Activated T-cell treated with anti-CD3 and anti-CD28 coated beads, Interleukin-2, amount 50 U/mL, for 48 hours (primary cell): ENCODE results near the gene FZR1.
A peak's percentile ranks its signal among the peaks of the same experiment; 100 is the strongest.
"Not testable (repeated sequence)": the region's sequence is repeated elsewhere in the genome, so short reads cannot be mapped to it uniquely, and the experiment has no call there.

Source experiments
- DNase-seq, 2 experiments: peaks; one replicate each; pipeline ENCODE4 v3.0.0-alpha.2; 2020

FZR1 gene

GRCh38 chr19:3576696-3577443 is 70.8 kb downstream of the FZR1 start:
- DNase-seq = no peak

- DNase-seq = no peak
These were observed 71.7 kb downstream of the FZR1 start for GRCh38 chr19:3577723-3578344.

- no peak for DNase-seq
These were observed 72.3 kb downstream of the FZR1 start for GRCh38 chr19:3578390-3578789.

GRCh38 chr19:3580156-3580934 is 74.2 kb downstream of the FZR1 start:
- no peak for DNase-seq

- DNase-seq = not testable (repeated sequence)
These were observed 75.7 kb downstream of the FZR1 start for GRCh38 chr19:3581792-3582191.

GRCh38 chr19:3584036-3584802 is 78.1 kb downstream of the FZR1 start:
- DNase-seq = not testable (repeated sequence)

- no peak for DNase-seq
These were observed 79.4 kb downstream of the FZR1 start, which contains the start of gene GIPC3 for GRCh38 chr19:3585301-3586126. Gene GIPC3 (plus strand): TSS chr19:3585478. CDS start chr19:3585598, 120 bp downstream.

- DNase-seq = peak; percentile 60 to 61
These were observed 80.1 kb downstream of the FZR1 start for GRCh38 chr19:3586127-3586626.

GRCh38 chr19:3586707-3587346 is 80.7 kb downstream of the FZR1 start:
- DNase-seq = no peak
